ENCODE measurements around the gene GBP1.

GBP1 gene

GRCh38 chr1:89008511-89008910 lies 56.5 kb downstream of the GBP1 start:
- no peak for DNase-seq (ENCODE audit: low read depth)

- DNase-seq (ENCODE audit: low read depth): no peak
Observed at GRCh38 chr1:89005286-89006151, 59.5 kb downstream of the GBP1 start.

All from activated T-helper 1 cell treated with Interleukin-2 at 50 U/mL for 16 hours (primary cell).